Fibroblast of lung (primary cell): ENCODE results near the gene LIMCH1. TPM values are rescaled to one million over a fixed set of nuclear protein-coding genes. Genes with fewer than 3 reads are reported as not detected.

ENCODE experiments used
- DNase-seq, 2 donors: peaks; one replicate each; pipeline versions ENCODE4 v3.0.0 to v3.0.0-alpha.2; 2010; ENCODE audit warnings: low read depth in 2 of 2
- H2AFZ ChIP-seq: 2 replicates; pipeline ENCODE4 v1.5.1; 2012; ENCODE audit warnings: low read length, control low read depth, inconsistent platforms
- H3K27ac ChIP-seq: 2 replicates; pipeline ENCODE4 v1.5.1; 2011; ENCODE audit warnings: low read length, control low read depth; ENCODE audit not compliant: insufficient read depth
- H3K27me3 ChIP-seq: 2 replicates; pipeline ENCODE4 v1.5.1; 2011; ENCODE audit warnings: mild to moderate bottlenecking, low read length; ENCODE audit not compliant: control insufficient read depth, insufficient read depth
- H3K36me3 ChIP-seq: 2 replicates; pipeline ENCODE4 v1.5.1; 2011; ENCODE audit warnings: low read length; ENCODE audit not compliant: control insufficient read depth, insufficient read depth
- H3K4me1 ChIP-seq: 2 replicates; pipeline ENCODE4 v1.5.1; 2011; ENCODE audit warnings: low read length; ENCODE audit not compliant: control insufficient read depth, insufficient read depth; ENCODE audit errors: extremely low read depth
- H3K4me2 ChIP-seq: 2 replicates; pipeline ENCODE4 v1.5.1; 2011; ENCODE audit warnings: low read length, control low read depth; ENCODE audit not compliant: insufficient read depth; ENCODE audit errors: extremely low read depth
- H3K4me3 ChIP-seq, 4 experiments: fragments of 200-600 bp in 1 of 4; sonication (generic) in 1 of 4; replicated peaks in 1 of 4; 2 replicates each; pipeline ENCODE4 v1.5.1; 2011 to 2016; ENCODE audit warnings: low read length in 4 of 4, low read depth in 3 of 4, mild to moderate bottlenecking in 3 of 4, control low read depth in 2 of 4, inconsistent platforms in 1 of 4, mixed read lengths in 1 of 4; ENCODE audit not compliant: insufficient read depth in 1 of 4; ENCODE audit errors: control extremely low read depth in 1 of 4
- H3K79me2 ChIP-seq: 2 replicates; pipeline ENCODE4 v1.5.1; 2012; ENCODE audit warnings: mild to moderate bottlenecking, low read length, inconsistent platforms; ENCODE audit not compliant: control insufficient read depth, insufficient read depth
- H3K9ac ChIP-seq: 2 replicates; pipeline ENCODE4 v1.5.1; 2011; ENCODE audit warnings: mild to moderate bottlenecking, low read length, control low read depth; ENCODE audit not compliant: insufficient read depth
- H3K9me3 ChIP-seq: 2 replicates; pipeline ENCODE4 v1.5.1; 2012; ENCODE audit warnings: low read depth, low read length; ENCODE audit not compliant: control insufficient read depth, insufficient read depth
- H4K20me1 ChIP-seq: 2 replicates; pipeline ENCODE4 v1.5.1; 2011; ENCODE audit warnings: low read length; ENCODE audit not compliant: control insufficient read depth, insufficient read depth; ENCODE audit errors: extremely low read depth
- EZH2 ChIP-seq: IDR thresholded peaks from 2 replicates; pipeline ENCODE4 v1.5.1; 2012; ENCODE audit warnings: low read length, control low read depth, mild to moderate bottlenecking; ENCODE audit errors: missing control alignments
- polyA plus RNA-seq, 2 donors: library from polyadenylated mRNA; depleted of rRNA in 1 of 2; stranded (reverse) in 1 of 2; unstranded in 1 of 2; fragments of >200 nt; gene quantifications; 2 replicates each; pipeline ENCODE4 v1.2.1, GENCODE V29; 2011 to 2012; ENCODE audit warnings: missing spikeins in 1 of 2
- total RNA-seq: library from RNA; depleted of rRNA; stranded (reverse); fragments of >200 nt; gene quantifications from 2 replicates; pipeline ENCODE4 v1.2.1, GENCODE V29; 2014
- TF ChIP-seq, protein P1 (sequence below), 2 donors: IDR thresholded peaks in 1 of 2; conservative IDR thresholded peaks in 1 of 2; 1 replicate in 1 of 2; 2 replicates in 1 of 2; pipeline ENCODE4 v1.5.1; 2011 to 2012; ENCODE audit warnings: low read length in 2 of 2, control low read depth in 1 of 2, inconsistent platforms in 1 of 2, low read depth in 1 of 2, mild to moderate bottlenecking in 1 of 2

LIMCH1 gene
- total and polyA plus RNA-seq, 2 donors (not counting 1 experiment from before 2014, with no cell fraction given): 2.8 to 4.6 TPM

DNA sequence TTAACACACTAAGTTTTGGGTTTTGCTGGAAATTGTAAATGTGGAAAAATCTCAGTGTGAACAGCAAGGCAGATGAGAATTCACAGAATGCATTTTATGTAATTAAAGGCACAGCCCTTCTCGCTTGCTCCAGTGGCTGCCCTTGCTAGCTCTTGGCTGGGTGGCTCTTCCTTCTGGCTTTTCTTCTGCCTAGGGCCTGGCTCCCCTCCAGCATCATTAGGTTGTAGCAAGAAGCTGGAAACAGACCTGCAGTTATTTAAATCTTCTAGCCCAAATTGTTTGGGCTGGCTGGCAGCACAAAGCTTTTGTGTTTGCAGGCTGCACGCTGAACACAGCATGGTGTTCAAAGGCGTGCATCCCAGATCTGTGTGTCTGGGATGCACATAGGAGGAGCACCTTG is 56.5 kb downstream of the LIMCH1 start:
- Histone ChIP-seq H3K9ac (no peak overlapping the region), H3K36me3 (no peaks in the 10 kb centered on the region), H3K4me2 (no peak overlapping the region), H3K9me3 (no peaks in the 10 kb centered on the region), H3K27ac (no peak overlapping the region), H2AFZ (no peak overlapping the region), H3K79me2 (no peaks in the 10 kb centered on the region), H3K4me3 (no peak overlapping the region), H4K20me1 (no peaks in the 10 kb centered on the region), H3K4me1 (no peaks in the 10 kb centered on the region), H3K27me3 (no peaks in the 10 kb centered on the region)
- DNase-seq: peak in 1 of 2 donors; percentile 30
- TF ChIP-seq EZH2: no peak
- TF ChIP-seq, protein P1, sequence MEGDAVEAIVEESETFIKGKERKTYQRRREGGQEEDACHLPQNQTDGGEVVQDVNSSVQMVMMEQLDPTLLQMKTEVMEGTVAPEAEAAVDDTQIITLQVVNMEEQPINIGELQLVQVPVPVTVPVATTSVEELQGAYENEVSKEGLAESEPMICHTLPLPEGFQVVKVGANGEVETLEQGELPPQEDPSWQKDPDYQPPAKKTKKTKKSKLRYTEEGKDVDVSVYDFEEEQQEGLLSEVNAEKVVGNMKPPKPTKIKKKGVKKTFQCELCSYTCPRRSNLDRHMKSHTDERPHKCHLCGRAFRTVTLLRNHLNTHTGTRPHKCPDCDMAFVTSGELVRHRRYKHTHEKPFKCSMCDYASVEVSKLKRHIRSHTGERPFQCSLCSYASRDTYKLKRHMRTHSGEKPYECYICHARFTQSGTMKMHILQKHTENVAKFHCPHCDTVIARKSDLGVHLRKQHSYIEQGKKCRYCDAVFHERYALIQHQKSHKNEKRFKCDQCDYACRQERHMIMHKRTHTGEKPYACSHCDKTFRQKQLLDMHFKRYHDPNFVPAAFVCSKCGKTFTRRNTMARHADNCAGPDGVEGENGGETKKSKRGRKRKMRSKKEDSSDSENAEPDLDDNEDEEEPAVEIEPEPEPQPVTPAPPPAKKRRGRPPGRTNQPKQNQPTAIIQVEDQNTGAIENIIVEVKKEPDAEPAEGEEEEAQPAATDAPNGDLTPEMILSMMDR (conservative IDR thresholded peaks at IDR 0.05 in 1 of 2, IDR thresholded peaks at IDR 0.05 in 1 of 2; ENCODE audit: low read depth in 1 of 2, low read length in 2 of 2): no peak

DNA sequence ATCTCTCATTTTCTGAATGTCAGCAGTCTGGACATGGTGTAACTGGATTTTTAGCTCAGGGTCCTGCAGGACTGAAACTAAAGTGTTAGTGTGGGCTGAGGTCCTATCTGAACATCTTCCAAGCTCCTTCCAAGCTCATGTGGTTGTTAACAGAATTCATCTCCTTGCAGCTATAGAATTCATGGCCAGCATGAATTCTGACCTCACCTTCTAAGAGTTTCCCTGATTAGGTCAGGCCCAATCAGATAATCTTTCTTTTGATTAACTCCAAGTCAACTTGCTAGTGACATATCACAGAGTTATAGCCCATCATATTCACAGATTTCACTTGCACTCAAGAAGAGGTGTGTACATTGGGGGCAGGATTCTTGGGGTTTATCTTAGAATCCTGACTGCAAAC is 59.5 kb downstream of the LIMCH1 start:
- TF ChIP-seq EZH2: no peak
- TF ChIP-seq, protein P1 (conservative IDR thresholded peaks at IDR 0.05 in 1 of 2, IDR thresholded peaks at IDR 0.05 in 1 of 2; ENCODE audit: low read depth in 1 of 2, low read length in 2 of 2): no peak
- no peaks in the 10 kb centered on the region for H3K79me2 ChIP-seq
- H4K20me1 ChIP-seq: no peaks in the 10 kb centered on the region
- no peaks in the 10 kb centered on the region for H3K4me1 ChIP-seq
- no peaks in the 10 kb centered on the region for H3K27me3 ChIP-seq
- H3K9me3 ChIP-seq: no peaks in the 10 kb centered on the region
- no peaks in the 10 kb centered on the region for H3K36me3 ChIP-seq
- no peak overlapping the region for H3K4me3 ChIP-seq
- no peak overlapping the region for H3K27ac ChIP-seq
- H3K4me2 ChIP-seq: no peak overlapping the region
- DNase-seq: no peak
- no peak overlapping the region for H3K9ac ChIP-seq
- H2AFZ ChIP-seq: no peak overlapping the region

DNA sequence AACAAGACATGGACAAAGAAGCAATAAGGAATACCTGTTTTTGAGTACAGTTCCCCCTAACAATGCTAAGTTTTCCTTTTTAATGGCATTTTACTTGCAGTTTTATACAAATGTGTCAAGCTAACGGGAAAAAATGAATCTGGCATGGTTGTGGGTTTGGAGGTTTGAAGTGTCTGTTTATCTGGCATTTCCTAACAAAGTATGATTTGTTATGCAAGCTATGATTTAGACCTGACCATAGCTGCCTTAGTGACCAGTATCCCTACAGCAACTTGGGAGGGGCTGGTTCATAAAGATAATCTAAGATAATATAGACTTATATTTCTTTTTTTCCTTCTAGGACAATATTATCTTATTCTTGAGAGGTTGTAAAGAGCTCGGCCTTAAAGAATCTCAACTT is 60.6 kb downstream of the LIMCH1 start:
- Histone ChIP-seq H3K27me3 (no peaks in the 10 kb centered on the region), H3K4me1 (no peaks in the 10 kb centered on the region), H3K4me2 (no peak overlapping the region), H2AFZ (no peak overlapping the region), H3K36me3 (no peaks in the 10 kb centered on the region), H3K4me3 (no peak overlapping the region), H3K27ac (no peak overlapping the region), H4K20me1 (no peaks in the 10 kb centered on the region), H3K79me2 (no peaks in the 10 kb centered on the region), H3K9me3 (no peaks in the 10 kb centered on the region), H3K9ac (no peak overlapping the region)
- TF ChIP-seq, protein P1 (conservative IDR thresholded peaks at IDR 0.05 in 1 of 2, IDR thresholded peaks at IDR 0.05 in 1 of 2; ENCODE audit: low read depth in 1 of 2, low read length in 2 of 2): no peak
- no peak for TF ChIP-seq EZH2
- DNase-seq: peak in 1 of 2 donors; percentile 52
